LNCaP clone FGC (cell line): Measurements from ENCODE around the gene RPS6KC1.

Experiments used
- DNase-seq: peaks from one replicate; pipeline ENCODE4 v3.0.0-alpha.2; 2011; ENCODE audit warnings: low read depth
- H3K4me3 ChIP-seq: 2 replicates; pipeline ENCODE4 v1.5.1; 2011; ENCODE audit warnings: mild to moderate bottlenecking, low read depth, low read length, control low read depth
- CTCF ChIP-seq: IDR thresholded peaks from 2 replicates; pipeline ENCODE4 v1.5.1; 2012; ENCODE audit warnings: mild to moderate bottlenecking; ENCODE audit not compliant: control insufficient read depth, insufficient read depth; ENCODE audit errors: extremely low read depth

RPS6KC1 gene

GRCh38 chr1:213227458-213227857, 176.4 kb downstream of the RPS6KC1 start:
- no peak for DNase-seq
- no peak for TF ChIP-seq CTCF

GRCh38 chr1:213231795-213232231, 180.8 kb downstream of the RPS6KC1 start:
- H3K4me3 ChIP-seq, result no peak overlapping the region
- DNase-seq, result no peak
- no peak for TF ChIP-seq CTCF

More at GRCh38 chr1:213227458-213227857, 176.4 kb downstream of the RPS6KC1 start:
- H3K4me3 ChIP-seq, result no peak overlapping the region

GRCh38 chr1:213242883-213243282, 191.8 kb downstream of the RPS6KC1 start:
- no peak for DNase-seq
- no peak for TF ChIP-seq CTCF
- no peak overlapping the region for H3K4me3 ChIP-seq

- TF ChIP-seq CTCF, result peak; percentile 72
These were observed 193.6 kb downstream of the RPS6KC1 start for GRCh38 chr1:213244664-213245091.

GRCh38 chr1:213245260-213245910, 194.3 kb downstream of the RPS6KC1 start:
- no peak overlapping the region for H3K4me3 ChIP-seq
- no peak for DNase-seq
- TF ChIP-seq CTCF, result no peak

More at GRCh38 chr1:213244664-213245091, 193.6 kb downstream of the RPS6KC1 start:
- no peak overlapping the region for H3K4me3 ChIP-seq
- peak; percentile 35 for DNase-seq

GRCh38 chr1:213247038-213247437, 196.0 kb downstream of the RPS6KC1 start:
- H3K4me3 ChIP-seq, result no peak overlapping the region
- TF ChIP-seq CTCF, result no peak
- DNase-seq, result no peak

GRCh38 chr1:213249395-213249794, 198.4 kb downstream of the RPS6KC1 start:
- TF ChIP-seq CTCF, result no peak
- DNase-seq, result no peak
- H3K4me3 ChIP-seq, result no peak overlapping the region
